ENCODE results near the gene RCBTB1.

RCBTB1 gene

DNA sequence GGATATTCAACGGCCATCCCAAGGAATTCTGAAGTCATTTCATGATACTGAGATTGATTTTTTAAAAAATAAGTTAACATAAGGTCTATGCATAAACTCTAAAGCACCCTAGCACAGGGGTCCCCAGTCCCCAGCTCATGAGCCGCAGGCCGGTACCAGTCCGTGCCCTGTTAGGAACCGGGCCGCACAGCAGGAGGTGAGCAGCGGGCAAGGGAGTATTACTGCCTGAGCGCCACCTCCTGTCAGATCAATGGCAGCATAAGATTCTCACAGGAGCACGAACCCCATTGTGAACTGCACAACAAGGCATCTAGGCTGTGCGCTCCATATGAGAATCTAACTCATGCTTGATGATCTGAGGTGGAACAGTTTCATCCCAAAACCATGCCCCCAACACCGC is 31.0 kb downstream of the RCBTB1 start:
- DNase-seq: no peak

DNA sequence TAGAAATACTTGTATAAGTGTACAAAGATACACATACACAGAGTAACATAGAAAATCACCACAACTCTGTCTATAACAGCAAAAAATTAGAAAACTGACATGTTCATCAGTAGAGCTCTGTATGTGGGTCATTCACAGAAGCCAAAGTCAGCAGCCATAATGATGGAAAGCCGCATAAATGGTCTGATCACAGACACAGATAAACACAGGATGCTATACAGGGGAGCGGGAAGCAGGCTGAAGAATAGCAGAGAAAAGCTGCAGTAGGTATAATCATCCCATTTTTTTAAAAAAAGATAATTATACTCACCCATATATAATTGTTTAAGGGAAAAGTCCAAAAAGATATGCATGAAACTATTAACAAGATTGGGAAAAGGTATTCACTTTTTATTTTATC is 31.5 kb downstream of the RCBTB1 start:
- no peak for DNase-seq

DNA sequence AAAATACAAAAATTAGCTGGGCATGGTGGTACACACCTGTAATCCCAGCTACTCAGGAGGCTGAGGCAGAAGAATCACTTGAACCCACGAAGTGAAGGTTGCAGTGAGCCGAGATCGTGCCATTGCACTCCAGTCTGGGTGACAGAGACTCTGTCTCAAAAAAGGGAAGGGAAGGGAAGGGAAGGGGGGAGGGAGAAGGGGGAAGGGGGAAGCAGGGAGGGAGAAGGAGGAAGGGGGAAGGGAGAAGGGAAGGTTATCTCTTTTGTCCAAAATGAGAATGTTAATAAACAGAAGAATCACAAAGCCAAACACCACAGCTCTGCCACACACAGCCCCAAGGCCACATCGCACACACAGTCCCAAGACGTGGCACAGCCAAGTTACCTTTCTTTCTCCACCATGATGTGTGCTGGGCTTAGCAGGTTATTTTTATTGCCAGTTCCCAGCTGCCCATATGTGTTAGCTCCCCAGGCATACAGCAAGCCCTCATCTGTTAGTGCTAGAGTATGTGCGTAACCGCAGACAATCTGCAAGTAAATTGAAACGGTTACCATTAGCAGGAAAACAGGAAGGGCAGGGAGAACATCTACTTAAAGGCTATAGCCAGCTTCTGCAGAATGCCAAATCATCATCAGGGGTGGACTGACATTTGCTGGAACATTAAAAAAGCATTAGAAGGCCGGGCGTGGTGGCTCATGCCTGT is 34.3 kb downstream of the RCBTB1 start:
- peak; percentile 44 to 51 for DNase-seq

GRCh38 chr13:49549289-49549688 is 36.1 kb downstream of the RCBTB1 start:
- DNase-seq: no peak

- DNase-seq: no peak
These were observed 38.8 kb downstream of the RCBTB1 start for GRCh38 chr13:49546561-49546960.

GRCh38 chr13:49545661-49546060 is 39.7 kb downstream of the RCBTB1 start:
- no peak for DNase-seq

GRCh38 chr13:49543656-49544055 is 41.7 kb downstream of the RCBTB1 start:
- no peak for DNase-seq

DNA sequence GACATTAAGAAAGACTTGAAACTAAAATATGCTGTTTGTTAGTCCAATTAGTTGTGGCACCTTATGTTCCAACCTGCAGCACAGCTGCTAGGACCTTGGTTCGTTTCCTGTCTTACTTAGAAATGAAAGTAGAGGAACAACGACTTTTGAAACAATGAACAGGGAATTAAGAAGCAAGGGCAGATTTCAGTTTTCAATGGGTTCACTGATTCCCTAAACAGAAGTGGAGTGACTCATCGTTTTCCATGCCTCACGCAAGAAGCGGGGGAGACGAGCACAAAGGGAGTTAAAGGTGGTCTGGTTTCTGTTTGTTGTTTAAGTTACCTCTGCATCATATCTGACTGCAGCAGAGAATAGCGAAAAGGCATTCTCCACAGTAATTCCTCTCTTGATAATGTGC is 44.8 kb downstream of the RCBTB1 start:
- DNase-seq: peak; percentile 24 to 39

DNA sequence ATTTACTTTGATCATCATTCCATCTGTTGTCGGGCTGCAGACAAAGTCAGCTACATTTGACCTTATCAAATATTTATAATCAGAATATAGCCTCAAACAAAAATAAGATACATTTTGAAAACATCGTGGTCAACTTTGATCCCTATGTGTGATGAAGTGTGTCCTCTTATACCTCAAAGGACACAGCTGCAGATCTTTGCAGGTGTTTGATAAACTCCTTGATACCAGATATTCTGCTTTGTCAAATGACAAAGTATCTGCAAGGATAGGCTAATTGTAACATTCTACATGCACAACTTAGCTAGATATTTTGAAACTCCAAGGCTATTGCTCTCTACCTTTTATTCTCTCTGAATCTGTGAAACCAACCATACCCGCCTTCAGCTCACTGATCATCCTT is 45.6 kb downstream of the RCBTB1 start:
- DNase-seq: no peak

DNA sequence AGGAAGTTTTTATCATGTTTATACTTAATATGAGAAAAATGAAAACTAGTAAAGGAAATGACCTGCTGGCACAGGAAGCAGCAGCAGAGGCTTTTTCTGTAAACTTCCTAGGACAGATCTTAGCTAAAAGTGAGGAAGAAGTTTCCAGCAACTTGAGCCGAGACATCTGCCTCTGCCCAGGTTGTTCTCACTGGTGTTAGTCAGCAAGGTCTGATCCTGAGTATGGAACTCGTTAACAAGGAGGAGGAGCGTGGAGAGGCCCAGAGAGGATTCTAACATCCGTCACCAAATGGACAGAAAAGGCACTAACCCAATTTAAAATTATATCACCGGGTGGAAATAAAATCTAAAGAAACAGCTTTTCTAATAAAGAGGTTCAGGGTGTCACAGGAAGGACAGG is 46.0 kb downstream of the RCBTB1 start:
- DNase-seq: no peak

DNA sequence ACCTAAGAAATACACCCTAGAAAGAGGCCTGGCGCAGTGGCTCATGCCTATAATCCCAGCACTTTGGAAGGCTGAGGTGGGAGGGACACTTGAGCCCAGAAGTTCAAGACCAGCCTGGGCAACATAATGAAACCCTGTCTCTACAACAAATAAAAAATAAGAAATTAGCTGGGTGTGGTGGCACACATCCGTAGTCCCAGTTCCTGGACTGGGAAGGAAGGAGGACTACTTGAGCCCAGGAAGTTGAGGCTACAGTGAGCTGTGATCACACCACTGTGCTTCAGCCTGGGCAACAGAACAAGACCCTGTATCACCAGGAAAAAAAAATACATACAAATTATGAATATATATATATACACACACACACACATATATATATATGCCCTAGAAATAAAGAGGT is 47.0 kb downstream of the RCBTB1 start:
- DNase-seq: no peak

DNA sequence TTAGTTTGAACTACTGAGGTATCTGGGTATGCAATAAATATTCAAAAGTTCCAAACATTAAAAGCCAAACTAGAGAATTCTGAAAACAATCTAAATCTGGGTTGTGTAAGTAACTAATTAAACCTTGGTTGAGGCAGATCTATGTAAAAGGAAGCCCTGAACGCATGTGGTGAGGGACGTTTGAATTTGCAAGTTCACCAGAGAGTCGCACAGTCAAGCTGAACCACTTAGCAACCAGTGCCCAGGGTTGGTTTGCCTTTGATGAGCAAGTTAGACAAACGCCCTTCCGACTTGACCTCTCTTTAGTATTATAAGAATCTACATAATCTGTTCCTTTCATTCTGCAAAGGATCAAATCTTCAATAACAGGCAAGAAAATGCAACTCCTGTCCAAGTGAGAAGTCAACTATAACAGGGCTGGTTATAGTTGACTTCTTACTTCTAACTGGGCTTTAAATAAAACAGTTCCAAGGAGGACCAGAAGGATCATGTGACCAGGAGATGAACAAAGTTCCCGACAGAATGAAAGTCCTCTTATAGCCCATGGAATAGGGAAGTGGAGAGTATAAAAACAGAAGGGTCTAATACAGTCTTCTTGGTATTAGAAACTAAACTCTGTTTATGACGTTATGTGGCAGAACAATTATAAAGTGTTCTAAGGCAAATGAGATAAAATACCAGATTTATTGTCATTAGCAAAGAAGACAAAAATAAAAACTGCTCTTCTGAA is 49.0 kb downstream of the RCBTB1 start:
- DNase-seq: peak; percentile 32 to 53

DNA sequence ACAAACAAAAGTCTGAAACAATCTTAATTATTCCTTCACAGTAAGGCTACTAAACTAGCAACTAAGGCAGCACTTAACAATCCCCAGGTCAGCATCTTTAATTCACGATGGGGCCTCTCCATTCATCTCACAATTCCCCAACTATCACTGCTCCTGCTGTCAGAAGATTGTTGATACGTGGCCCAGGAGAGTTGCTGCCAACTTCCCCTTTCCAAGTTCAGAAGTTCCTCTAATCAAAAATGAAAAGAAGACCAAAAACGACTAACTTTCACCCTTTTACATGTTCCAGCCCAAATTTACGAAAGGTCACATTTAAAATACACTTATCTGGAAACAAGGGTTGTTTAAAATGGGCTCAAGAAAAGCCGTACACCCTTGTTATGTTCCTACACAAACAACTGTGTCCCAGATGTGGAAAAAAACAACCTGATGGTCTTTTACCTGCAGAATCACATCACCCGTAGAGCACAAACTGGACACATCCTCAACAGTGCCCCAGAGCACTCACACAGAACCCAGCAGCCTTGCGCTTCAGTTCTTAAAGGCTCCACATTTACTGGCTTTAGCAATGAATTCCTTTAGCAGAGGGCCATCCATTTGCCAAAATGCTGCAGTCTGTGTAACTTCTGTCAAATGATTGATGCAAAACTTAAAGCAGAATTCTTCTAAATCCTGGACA is 51.6 kb downstream of the RCBTB1 start:
- DNase-seq: peak; percentile 59 to 62

DNA sequence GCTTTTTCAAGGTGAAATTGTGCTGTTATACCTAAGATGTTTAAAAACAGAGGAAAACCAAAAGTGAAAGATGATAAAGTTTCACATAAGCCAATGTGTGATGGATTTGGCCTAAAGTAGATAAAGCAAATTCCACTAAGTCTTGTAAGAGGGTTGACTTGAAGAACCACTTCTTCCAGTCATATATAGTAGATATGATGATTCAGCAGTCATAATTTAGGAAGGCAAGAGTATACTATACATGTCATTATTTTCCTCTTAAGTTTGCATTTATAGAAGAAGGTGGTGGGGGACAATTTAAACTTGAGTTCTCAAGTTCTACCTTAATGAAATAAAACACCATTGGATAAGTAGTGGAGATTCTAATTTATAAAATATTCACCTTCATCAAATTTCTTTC is 52.3 kb downstream of the RCBTB1 start:
- no peak for DNase-seq

DNA sequence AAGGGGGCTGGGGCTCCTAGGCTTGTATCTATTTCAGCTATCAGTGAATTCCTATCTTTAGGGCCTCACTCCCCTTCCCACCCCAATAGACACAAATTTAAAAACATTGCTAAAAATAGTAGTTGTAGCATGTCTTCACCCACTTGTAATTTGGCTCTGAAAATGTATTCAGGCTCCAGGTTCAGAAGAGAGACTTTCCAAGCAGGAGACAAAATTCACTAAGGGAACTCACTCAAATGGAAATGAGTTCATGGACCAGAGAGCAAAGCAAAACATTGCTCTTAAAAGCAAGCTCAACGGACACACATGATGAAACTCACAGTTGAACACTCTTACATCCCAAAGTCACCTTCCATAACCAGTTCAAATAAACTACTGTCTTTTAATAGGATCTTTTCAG is 52.8 kb downstream of the RCBTB1 start:
- no peak for DNase-seq

- DNase-seq: peak; percentile 74 to 79
These were observed 54.9 kb downstream of the RCBTB1 start for GRCh38 chr13:49530457-49530856.

DNA sequence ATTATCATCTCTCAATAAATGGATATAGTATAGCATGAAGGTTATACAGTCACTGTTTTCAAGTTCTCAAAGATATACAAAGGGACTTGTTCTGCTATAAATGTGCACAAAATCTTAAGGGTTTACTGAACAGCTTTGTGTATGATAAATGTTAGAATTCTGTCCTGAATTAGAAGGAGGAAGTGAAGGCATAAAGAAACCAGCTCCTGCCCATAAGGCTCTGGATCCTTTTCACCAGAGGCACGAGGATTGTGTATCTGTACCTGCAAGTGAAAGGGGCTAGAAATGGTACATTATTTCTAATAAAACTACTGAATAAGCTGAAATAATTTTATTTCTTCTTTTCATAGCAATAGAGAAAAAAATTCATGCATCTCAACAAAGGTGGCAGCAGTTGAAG is 57.2 kb downstream of the RCBTB1 start:
- DNase-seq: peak; percentile 7 to 10

DNA sequence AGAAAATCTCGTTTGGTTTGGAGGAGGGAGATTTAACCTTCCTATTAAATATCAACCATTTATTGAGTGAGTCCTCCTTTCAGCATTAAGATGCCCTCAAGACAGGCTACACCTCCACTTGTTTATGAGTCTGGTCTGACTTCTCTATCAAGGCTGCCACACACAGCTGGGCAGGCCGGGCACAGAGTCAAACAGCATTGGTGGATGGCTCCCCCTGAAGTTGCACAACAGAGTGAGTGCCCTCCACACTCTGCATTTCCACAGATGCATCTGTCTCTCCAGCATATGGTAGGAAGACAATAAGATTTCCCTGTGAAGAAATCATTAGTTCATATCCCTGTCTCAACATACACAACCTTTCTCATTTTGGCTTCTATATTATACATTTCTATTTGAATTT is 58.2 kb downstream of the RCBTB1 start:
- DNase-seq: no peak

GRCh38 chr13:49524740-49525501 is 60.4 kb downstream of the RCBTB1 start:
- DNase-seq: no peak

GRCh38 chr13:49521224-49521623 is 64.1 kb downstream of the RCBTB1 start:
- DNase-seq: no peak

GRCh38 chr13:49517461-49517860 is 67.9 kb downstream of the RCBTB1 start:
- no peak for DNase-seq

DNA sequence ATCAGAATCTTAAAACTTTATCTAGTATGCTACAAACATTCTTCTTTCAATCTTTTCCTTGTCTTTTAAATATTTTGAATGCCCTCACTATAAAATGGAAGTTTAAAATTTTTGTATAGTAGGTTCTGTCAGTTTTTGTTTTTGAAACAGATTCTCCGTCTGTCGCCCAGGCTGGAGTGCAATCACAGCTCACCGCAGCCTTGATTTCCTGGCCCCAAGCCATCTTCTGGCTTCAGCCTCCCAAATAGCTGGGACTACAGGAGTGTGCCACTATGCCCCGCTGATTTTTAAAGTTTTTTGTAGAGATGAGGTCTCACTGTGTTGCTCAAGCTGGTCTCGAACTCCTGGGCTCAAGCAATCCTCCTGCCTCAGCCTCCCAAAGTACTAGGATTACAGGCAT is 68.9 kb downstream of the RCBTB1 start:
- no peak for DNase-seq

- DNase-seq: no peak
These were observed 72.8 kb downstream of the RCBTB1 start for GRCh38 chr13:49512578-49512977.

All from inflammatory macrophage (primary cell).